Measurements from ENCODE around the gene CYP27C1.

Gene CYP27C1

DNA sequence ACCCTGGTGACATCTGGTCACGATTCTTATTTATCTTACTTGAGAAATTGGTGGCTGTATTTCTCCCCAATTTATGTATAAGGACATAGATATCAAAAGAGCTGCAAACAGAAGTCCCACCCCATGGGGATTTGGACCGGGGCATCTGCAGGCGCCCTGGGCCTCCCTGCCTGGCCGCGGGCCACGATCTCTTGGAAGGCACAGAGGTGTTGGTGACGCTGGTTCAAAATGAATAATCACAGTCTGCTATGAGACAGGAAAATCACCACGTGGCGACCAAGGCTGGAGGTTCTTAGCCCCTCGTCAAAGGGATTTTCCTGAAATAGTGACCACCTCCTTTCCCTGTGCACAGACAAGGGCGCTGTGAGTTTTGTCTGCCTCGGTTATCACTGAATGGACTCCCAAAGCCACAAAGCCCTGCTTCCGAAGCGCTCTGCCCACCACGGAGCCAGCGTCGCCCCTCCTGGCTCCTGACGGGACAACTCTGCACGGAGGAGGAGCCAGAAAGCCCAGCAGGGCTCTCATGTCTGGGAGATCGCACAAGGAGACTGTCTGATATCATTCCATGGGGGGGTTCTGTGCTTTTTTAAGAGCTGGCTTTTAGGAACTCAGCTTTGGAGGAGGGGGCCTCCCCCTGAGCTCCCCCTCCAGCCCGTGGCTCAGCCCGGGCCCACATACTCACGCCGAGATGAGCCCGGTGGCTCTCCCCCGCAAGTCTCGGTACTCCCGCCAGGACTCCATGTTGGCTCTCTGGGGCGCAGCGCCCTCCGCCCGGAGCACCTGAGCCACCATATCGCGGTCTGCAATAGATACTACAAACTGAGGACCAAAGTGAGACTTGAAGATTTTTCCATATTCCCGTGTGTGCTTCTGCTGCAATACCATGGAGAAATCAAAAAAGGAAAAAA is 14.6 kb downstream of the CYP27C1 start:
- Histone ChIP-seq H3K9me2 (ENCODE audit: low read depth, low read length) (no peaks in the 10 kb centered on the region), H3K79me2 (ENCODE audit: insufficient read depth, low read length) (no peaks in the 10 kb centered on the region), H4K20me1 (ENCODE audit: insufficient read depth, low read length) (no peaks in the 10 kb centered on the region), H2AFZ (ENCODE audit: low read length) (no peak overlapping the region), H3K9ac (ENCODE audit: low read length) (no peak overlapping the region), H3K27ac (ENCODE audit: low read depth, low read length, poor library complexity, severe bottlenecking) (no peak overlapping the region), H3K4me1 (ENCODE audit: insufficient read depth, low read length, severe bottlenecking) (no peaks in the 10 kb centered on the region), H3F3A (ENCODE audit: insufficient read depth, low read length) (no peaks in the 10 kb centered on the region), H3K9me3 (ENCODE audit: low read length) (no peaks in the 10 kb centered on the region), H3K4me3 (ENCODE audit: low read depth, low read length, poor library complexity, severe bottlenecking) (no peak overlapping the region), H3K4me2 (ENCODE audit: low read length) (no peak overlapping the region), H3K36me3 (ENCODE audit: insufficient read depth, low read length) (no peaks in the 10 kb centered on the region), H3K27me3 (ENCODE audit: insufficient read depth, low read length) (no peaks in the 10 kb centered on the region)
- TF ChIP-seq CTCF (IDR thresholded peaks at IDR 0.05; ENCODE audit: low read length) = no peak
- TF ChIP-seq EZH2 (IDR thresholded peaks at IDR 0.05; ENCODE audit: borderline replicate concordance, low read length) = no peak

DNA sequence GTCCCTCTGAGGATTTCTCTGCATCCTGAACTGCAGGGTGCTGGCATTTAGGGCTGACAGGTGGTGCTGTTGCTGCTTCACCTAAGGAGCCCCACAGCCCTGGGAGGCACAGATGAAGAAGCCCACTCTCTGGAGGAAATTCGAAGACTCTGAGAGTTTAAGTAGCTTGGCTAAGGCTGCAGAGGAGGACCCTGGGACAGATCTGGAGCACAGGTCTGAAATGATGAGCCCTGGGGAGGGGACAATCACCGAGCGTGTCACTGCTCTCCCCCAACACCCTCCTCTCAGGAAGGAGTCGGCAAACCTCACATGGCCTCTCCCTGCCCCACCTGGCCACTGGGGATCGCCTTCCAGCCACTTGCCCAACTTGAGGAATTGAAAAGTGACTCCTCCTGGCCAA is 18.6 kb downstream of the CYP27C1 start:
- H3K27ac ChIP-seq (ENCODE audit: low read depth, low read length, poor library complexity, severe bottlenecking) = no peak overlapping the region
- H3K4me2 ChIP-seq (ENCODE audit: low read length) = no peak overlapping the region
- no peak overlapping the region for H3K9ac ChIP-seq (ENCODE audit: low read length)
- H3K36me3 ChIP-seq (ENCODE audit: insufficient read depth, low read length) = no peaks in the 10 kb centered on the region
- no peaks in the 10 kb centered on the region for H3F3A ChIP-seq (ENCODE audit: insufficient read depth, low read length)
- H3K9me3 ChIP-seq (ENCODE audit: low read length) = no peaks in the 10 kb centered on the region
- no peak overlapping the region for H3K4me3 ChIP-seq (ENCODE audit: low read depth, low read length, poor library complexity, severe bottlenecking)
- H2AFZ ChIP-seq (ENCODE audit: low read length) = no peak overlapping the region
- peaks cover 9% of the 10 kb centered on the region for H3K4me1 ChIP-seq (ENCODE audit: insufficient read depth, low read length, severe bottlenecking)
- no peaks in the 10 kb centered on the region for H4K20me1 ChIP-seq (ENCODE audit: insufficient read depth, low read length)
- no peaks in the 10 kb centered on the region for H3K27me3 ChIP-seq (ENCODE audit: insufficient read depth, low read length)
- no peaks in the 10 kb centered on the region for H3K9me2 ChIP-seq (ENCODE audit: low read depth, low read length)
- no peaks in the 10 kb centered on the region for H3K79me2 ChIP-seq (ENCODE audit: insufficient read depth, low read length)
- no peak for TF ChIP-seq CTCF (IDR thresholded peaks at IDR 0.05; ENCODE audit: low read length)
- TF ChIP-seq EZH2 (IDR thresholded peaks at IDR 0.05; ENCODE audit: borderline replicate concordance, low read length) = no peak

- Histone ChIP-seq H3K4me1 (ENCODE audit: insufficient read depth, low read length, severe bottlenecking) (peaks cover 9% of the 10 kb centered on the region), H2AFZ (ENCODE audit: low read length) (no peak overlapping the region), H4K20me1 (ENCODE audit: insufficient read depth, low read length) (no peaks in the 10 kb centered on the region), H3K27ac (ENCODE audit: low read depth, low read length, poor library complexity, severe bottlenecking) (no peak overlapping the region), H3K9ac (ENCODE audit: low read length) (no peak overlapping the region), H3K9me3 (ENCODE audit: low read length) (no peaks in the 10 kb centered on the region), H3K79me2 (ENCODE audit: insufficient read depth, low read length) (no peaks in the 10 kb centered on the region), H3F3A (ENCODE audit: insufficient read depth, low read length) (no peaks in the 10 kb centered on the region), H3K27me3 (ENCODE audit: insufficient read depth, low read length) (no peaks in the 10 kb centered on the region), H3K4me2 (ENCODE audit: low read length) (no peak overlapping the region), H3K4me3 (ENCODE audit: low read depth, low read length, poor library complexity, severe bottlenecking) (no peak overlapping the region), H3K9me2 (ENCODE audit: low read depth, low read length) (no peaks in the 10 kb centered on the region), H3K36me3 (ENCODE audit: insufficient read depth, low read length) (no peaks in the 10 kb centered on the region)
- TF ChIP-seq CTCF (IDR thresholded peaks at IDR 0.05; ENCODE audit: low read length) = no peak
- no peak for TF ChIP-seq EZH2 (IDR thresholded peaks at IDR 0.05; ENCODE audit: borderline replicate concordance, low read length)
These were observed 19.1 kb downstream of the CYP27C1 start for GRCh38 chr2:127200962-127201361.

Data from OCI-LY1 (cell line).